ENCODE data around the gene MAPKAP1.

- TF ChIP-seq CTCF (conservative IDR thresholded peaks at IDR 0.05 in 1 of 2, IDR thresholded peaks at IDR 0.05 in 1 of 2; ENCODE audit: extremely low read depth in 1 of 2, insufficient read depth in 1 of 2, low read depth in 1 of 2, low read length in 2 of 2), result no peak
- no peak for TF ChIP-seq EZH2 (IDR thresholded peaks at IDR 0.05; ENCODE audit: borderline replicate concordance, low read length)
These were observed 68.0 kb downstream of the MAPKAP1 start for GRCh38 chr9:125639057-125639456.

Measured in mammary epithelial cell (primary cell).